Stomach (tissue), 4 donors: ENCODE results near the gene VDAC2.

ENCODE experiments used
- POLR2A ChIP-seq, 4 donors: fragments of 450-650 bp; IDR thresholded peaks; one replicate each; pipeline ENCODE4 v1.6.1; 2016; ENCODE audit warnings: antibody characterized with exemption in 4 of 4, control low read depth in 2 of 4, mild to moderate bottlenecking in 1 of 4, moderate library complexity in 1 of 4
- POLR2AphosphoS5 ChIP-seq, 3 donors: sonication (generic); formaldehyde crosslinking; IDR thresholded peaks; one replicate each; pipeline ENCODE4 v1.6.1; 2016; ENCODE audit warnings: antibody characterized with exemption in 3 of 3

- no peak for TF ChIP-seq POLR2A (IDR thresholded peaks at IDR 0.05)
- no peak for TF ChIP-seq POLR2AphosphoS5 (IDR thresholded peaks at IDR 0.05)
Observed at GRCh38 chr10:75189266-75190096, 21.1 kb upstream of the VDAC2 start.
